Measurements from ENCODE around the gene NENF. TPM values are rescaled to one million over a fixed set of nuclear protein-coding genes. Genes with fewer than 3 reads are reported as not detected.

The NENF gene
- polyA plus RNA-seq, 1 of the 3 experiments (the other 2 are of a cell fraction) = 78.7 TPM

DNA sequence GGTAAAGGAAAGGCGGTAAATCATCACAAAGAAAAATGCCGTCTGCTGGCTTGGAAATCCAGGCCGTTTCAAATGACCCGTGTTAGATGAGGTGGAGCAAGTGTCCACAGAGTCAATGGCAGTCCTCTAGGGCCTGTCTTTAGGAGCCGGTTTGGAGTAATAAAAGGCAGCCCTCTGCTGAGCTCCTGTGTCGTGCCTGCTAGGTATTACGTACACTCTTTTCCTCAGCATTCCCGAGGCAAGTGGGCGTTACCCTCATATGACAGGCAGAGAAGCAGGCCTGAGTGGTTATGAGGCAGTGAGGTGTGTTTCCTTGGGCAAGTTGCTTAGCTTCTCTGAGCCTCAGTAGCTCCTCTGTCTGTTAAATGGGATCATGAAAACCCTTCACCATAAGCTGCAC lies 7.7 kb downstream of the NENF start:
- Histone ChIP-seq H3K4me2 (no peak overlapping the region), H3K27me3 (ENCODE audit: insufficient read depth) (no peaks in the 10 kb centered on the region), H3K79me2 (ENCODE audit: insufficient read depth) (peaks cover 21% of the 10 kb centered on the region), H3K4me1 (ENCODE audit: control insufficient read depth in 1 of 2, insufficient read depth in 2 of 2, low read depth in 1 of 2, low read length in 1 of 2) (no peaks in the 10 kb centered on the region), H3K27ac (ENCODE audit: low read depth in 2 of 2, low read length in 1 of 2) (no peak overlapping the region), H3K9ac (no peak overlapping the region), H3K36me3 (replicated peaks in 1 of 2; ENCODE audit: control insufficient read depth in 1 of 2, insufficient read depth in 2 of 2, low read length in 1 of 2) (no peaks in the 10 kb centered on the region), H3F3A (replicated peaks; ENCODE audit: insufficient read depth) (no peaks in the 10 kb centered on the region), H2AFZ (ENCODE audit: low read depth) (no peak overlapping the region), H4K20me1 (ENCODE audit: insufficient read depth) (no peaks in the 10 kb centered on the region), H3K9me3 (no peaks in the 10 kb centered on the region), H3K9me2 (no peaks in the 10 kb centered on the region), H3K4me3 (ENCODE audit: low read depth in 2 of 2, low read length in 1 of 2) (no peak overlapping the region)
- DNase-seq = no peak
- ChIA-PET CTCF (interaction anchor here (0.8 to 4.1 kb wide), 3 partner anchors 16 to 405 kb away, joined by 4 to 22 read pairs (median 5); partner anchors contain the start of genes DTL and INTS7), POLR2A (no interaction called here)
- WGBS (ENCODE audit: low lambda C conversion rate) = 85% methylated on average over 9 of the region's 9 CpGs
- TF ChIP-seq SMC3 (IDR thresholded peaks at IDR 0.05; ENCODE audit: low read depth, low read length) (no peak), RAD21 (IDR thresholded peaks at IDR 0.05; ENCODE audit: low read length) (no peak), FOXJ3 (CRISPR knock-in tag; IDR thresholded peaks at IDR 0.05) (no peak), CHD2 (IDR thresholded peaks at IDR 0.05; ENCODE audit: low read length, partially characterized antibody) (no peak), EP300 (IDR thresholded peaks at IDR 0.05; ENCODE audit: borderline replicate concordance in 1 of 2, low read depth in 1 of 2, low read length in 1 of 2) (no peak), RFX5 (IDR thresholded peaks at IDR 0.05; ENCODE audit: low read length) (no peak), RCOR1 (IDR thresholded peaks at IDR 0.05; ENCODE audit: low read length) (no peak), GATA2 (CRISPR knock-in tag; IDR thresholded peaks at IDR 0.05) (no peak), TCF12 (IDR thresholded peaks at IDR 0.05) (no peak), CTCF (IDR thresholded peaks at IDR 0.05) (no peak), NFIC (IDR thresholded peaks at IDR 0.05; ENCODE audit: borderline replicate concordance) (no peak), ELF1 (IDR thresholded peaks at IDR 0.05) (no peak), EZH2phosphoT487 (IDR thresholded peaks at IDR 0.05; ENCODE audit: borderline replicate concordance, low read depth) (no peak), FOXM1 (IDR thresholded peaks at IDR 0.05; ENCODE audit: low read depth) (no peak), TEAD4 (IDR thresholded peaks at IDR 0.05; ENCODE audit: borderline replicate concordance, insufficient read depth) (no peak)

DNA sequence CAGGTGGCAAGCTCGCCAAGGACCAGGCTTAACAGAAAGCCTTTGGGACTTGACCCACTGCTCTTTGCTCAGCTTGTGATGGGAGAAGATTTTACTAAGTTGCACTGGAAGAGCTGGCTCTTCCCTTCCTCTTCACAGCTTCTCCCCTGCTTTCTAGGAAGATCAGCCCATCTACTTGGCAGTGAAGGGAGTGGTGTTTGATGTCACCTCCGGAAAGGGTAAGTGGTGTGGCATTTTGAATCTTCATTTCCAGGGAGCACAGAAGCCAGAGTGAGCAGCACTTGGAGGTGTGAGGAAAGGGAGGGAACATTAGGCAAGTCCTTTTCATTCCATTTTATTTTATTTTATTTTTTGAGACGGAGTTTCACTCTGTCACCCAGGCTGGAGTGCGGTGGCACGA lies 9.7 kb downstream of the NENF start:
- WGBS (ENCODE audit: low lambda C conversion rate) = 98% methylated on average over 5 of the region's 5 CpGs
- Histone ChIP-seq H3K27ac (ENCODE audit: low read depth in 2 of 2, low read length in 1 of 2) (no peak overlapping the region), H3K27me3 (ENCODE audit: insufficient read depth) (no peaks in the 10 kb centered on the region), H2AFZ (ENCODE audit: low read depth) (no peak overlapping the region), H3K4me3 (ENCODE audit: low read depth in 2 of 2, low read length in 1 of 2) (no peak overlapping the region), H3K9me3 (no peaks in the 10 kb centered on the region), H3K4me2 (no peak overlapping the region), H3K36me3 (replicated peaks in 1 of 2; ENCODE audit: control insufficient read depth in 1 of 2, insufficient read depth in 2 of 2, low read length in 1 of 2) (peaks cover 3 to 5% of the 10 kb centered on the region in 2 experiments), H3K79me2 (ENCODE audit: insufficient read depth) (peaks cover 14% of the 10 kb centered on the region), H3K9me2 (no peaks in the 10 kb centered on the region), H4K20me1 (ENCODE audit: insufficient read depth) (no peaks in the 10 kb centered on the region), H3K4me1 (ENCODE audit: control insufficient read depth in 1 of 2, insufficient read depth in 2 of 2, low read depth in 1 of 2, low read length in 1 of 2) (no peaks in the 10 kb centered on the region), H3F3A (replicated peaks; ENCODE audit: insufficient read depth) (no peaks in the 10 kb centered on the region), H3K9ac (no peak overlapping the region)
- ChIA-PET CTCF (interaction anchor here (1.0 to 4.1 kb wide), 2 partner anchors 14 to 408 kb away, joined by 3 to 22 read pairs; no protein-coding TSS in a partner anchor), POLR2A (no interaction called here)
- TF ChIP-seq NRF1 (IDR thresholded peaks at IDR 0.05; ENCODE audit: low read depth, low read length) (no peak), REST (IDR thresholded peaks at IDR 0.05; ENCODE audit: low read depth, low read length) (no peak), RFX5 (IDR thresholded peaks at IDR 0.05; ENCODE audit: low read length) (no peak), TAF1 (IDR thresholded peaks at IDR 0.05; ENCODE audit: borderline replicate concordance, low read depth, low read length) (no peak), CTCF (IDR thresholded peaks at IDR 0.05) (no peak), JUND (IDR thresholded peaks at IDR 0.05) (no peak)
- no peak for DNase-seq

Measured in SK-N-SH (cell line).